ENCODE results near the gene NOP10. TPM values are rescaled to one million over a fixed set of nuclear protein-coding genes. Genes with fewer than 3 reads are reported as not detected.
"Not testable (repeated sequence)": the region's sequence is repeated elsewhere in the genome, so short reads cannot be mapped to it uniquely, and the experiment has no call there.

NOP10 gene
- 100 to 1,000 TPM in 1 of 2 donors, 10 to 100 TPM in 1; 95.6 to 105 TPM for total RNA-seq
- polyA plus RNA-seq: 100 to 1,000 TPM; 167 to 284 TPM
- long read RNA-seq, donor 1, transcript NOP10-201 (2 exons, 554 nt): major isoform, 16 of 16 reads
- long read RNA-seq, donor 1, partial matches to known transcripts: 0 of 16 reads
- long read RNA-seq, donor 1, other reads (novel, unspliced or antisense): 0 of 16 reads
- long read RNA-seq, donor 2, transcript NOP10-201 (2 exons, 554 nt): major isoform, 25 of 25 reads
- long read RNA-seq, donor 2, partial matches to known transcripts: 0 of 25 reads
- long read RNA-seq, donor 2, other reads (novel, unspliced or antisense): 0 of 25 reads

DNA sequence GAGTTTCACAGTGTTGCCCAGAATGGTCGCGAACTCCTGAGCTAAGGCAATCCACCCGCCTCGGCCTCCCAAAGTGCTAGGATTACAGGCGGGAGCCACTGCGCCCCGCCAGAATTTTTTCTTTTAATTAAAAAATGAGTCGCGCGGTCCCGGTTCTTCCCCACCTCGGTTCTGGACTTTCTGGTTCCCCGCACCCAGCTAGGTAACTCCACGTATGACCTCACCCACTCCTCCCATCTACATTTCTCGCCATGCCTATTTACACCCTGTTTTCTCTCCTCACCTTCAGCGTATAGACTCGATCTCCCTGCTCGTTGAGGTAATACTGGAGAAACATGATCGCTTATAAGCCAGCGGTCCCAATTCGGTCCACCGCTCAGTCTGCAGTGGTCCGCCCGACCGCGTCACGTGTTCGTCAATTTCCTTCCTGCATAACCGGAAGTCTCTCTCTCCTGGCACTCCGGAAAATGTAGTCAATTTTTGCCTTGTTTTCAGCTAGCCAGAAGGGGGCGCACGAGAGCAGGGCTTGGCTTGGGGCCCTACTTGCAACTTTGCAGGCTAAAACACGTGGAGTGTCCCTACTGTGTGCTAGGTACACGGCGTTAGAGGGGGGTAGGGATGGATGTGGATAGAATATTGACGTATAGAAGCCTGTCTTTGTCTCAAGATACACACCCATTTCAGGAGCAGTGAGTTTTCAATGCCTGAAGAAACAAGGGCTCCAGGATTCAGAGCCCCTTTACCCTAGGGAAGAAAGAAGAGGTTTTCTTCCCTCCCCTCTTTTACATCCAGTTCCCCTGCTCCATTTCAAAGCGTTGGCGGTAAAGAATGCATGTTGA lies at the start of gene NOP10, which contains the start of gene NUTM1:
NOP10 (minus strand) TSS at position 400 of the 839 bp plus-strand sequence; CDS start at position 337, 63 bp downstream.
NUTM1 (plus strand) TSS at position 579 of the 839 bp plus-strand sequence. CDS start 382 bp downstream, outside the sequence.
- intact Hi-C loops (cut with DNase I): loop anchor here in 1 of 2 donors (2.0 to 10.0 kb wide), 3 partner anchors 24 to 242 kb away; partner anchors contain the start of genes GOLGA8B and LPCAT4
- no peaks in the 10 kb centered on the region for H3K27me3 ChIP-seq (ENCODE audit: control insufficient read depth in 1 of 2, insufficient read depth in 2 of 2, low read length in 1 of 2)
- H3K27ac ChIP-seq (ENCODE audit: low read depth in 1 of 2, low read length in 2 of 2): peak within 1 kb of the TSS in 1 of 2 donors; percentile 50
- H3K36me3 ChIP-seq (ENCODE audit: control insufficient read depth in 1 of 2, insufficient read depth in 2 of 2, low read length in 1 of 2): peaks cover 0 to 1% of the 10 kb centered on the region in 2 donors
- H3K4me1 ChIP-seq (ENCODE audit: control insufficient read depth in 1 of 2, insufficient read depth in 2 of 2, low read length in 2 of 2): no peaks in the 10 kb centered on the region
- WGBS, 2 donors: 1% methylated on average over 38 of the region's 38 CpGs
- DNase-seq (peak; percentile 94 to 97), ATAC-seq (ENCODE audit: low FRiP score) (peak; percentile 96)
- H3K9me3 ChIP-seq (ENCODE audit: control insufficient read depth, low read length): no peaks in the 10 kb centered on the region
- peak within 1 kb of the TSS; percentile 64 to 78 for H3K4me3 ChIP-seq (ENCODE audit: low read length in 2 of 2)

DNA sequence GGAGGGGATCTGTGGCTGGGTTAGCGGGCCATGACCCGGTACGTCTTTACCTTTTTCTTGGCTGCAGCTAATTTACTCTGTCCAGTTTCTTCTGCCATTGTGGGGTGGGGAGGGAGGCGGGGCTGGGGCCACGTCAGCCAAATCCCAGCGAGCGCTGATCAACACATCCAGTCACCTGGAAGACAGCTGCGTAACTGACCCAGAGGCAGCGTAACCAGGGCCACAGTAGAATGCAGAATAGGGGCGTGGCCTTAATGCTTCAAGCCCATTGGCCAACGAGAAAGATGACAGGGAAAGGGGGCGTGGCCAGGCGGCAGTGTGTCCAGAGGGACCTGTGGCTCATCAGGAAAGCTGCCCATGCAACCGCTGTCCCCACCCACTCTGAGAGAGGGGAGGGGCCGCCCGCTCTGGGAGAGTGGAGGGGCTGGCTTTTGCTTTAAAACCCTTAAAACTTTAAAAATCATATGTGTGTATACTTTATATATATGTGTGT lies 46.7 kb upstream of the NOP10 start:
- WGBS, 2 donors: no CpG with 5 or more reads among the region's 16 CpGs
- intact Hi-C loops (cut with DNase I); H3K27me3 ChIP-seq (ENCODE audit: control insufficient read depth in 1 of 2, insufficient read depth in 2 of 2, low read length in 1 of 2); H3K27ac ChIP-seq (ENCODE audit: low read depth in 1 of 2, low read length in 2 of 2); H3K4me1 ChIP-seq (ENCODE audit: control insufficient read depth in 1 of 2, insufficient read depth in 2 of 2, low read length in 2 of 2); H3K9me3 ChIP-seq (ENCODE audit: control insufficient read depth, low read length); H3K4me3 ChIP-seq (ENCODE audit: low read length in 2 of 2); ATAC-seq (ENCODE audit: low FRiP score); DNase-seq; H3K36me3 ChIP-seq (ENCODE audit: control insufficient read depth in 1 of 2, insufficient read depth in 2 of 2, low read length in 1 of 2): not testable (repeated sequence)

DNA sequence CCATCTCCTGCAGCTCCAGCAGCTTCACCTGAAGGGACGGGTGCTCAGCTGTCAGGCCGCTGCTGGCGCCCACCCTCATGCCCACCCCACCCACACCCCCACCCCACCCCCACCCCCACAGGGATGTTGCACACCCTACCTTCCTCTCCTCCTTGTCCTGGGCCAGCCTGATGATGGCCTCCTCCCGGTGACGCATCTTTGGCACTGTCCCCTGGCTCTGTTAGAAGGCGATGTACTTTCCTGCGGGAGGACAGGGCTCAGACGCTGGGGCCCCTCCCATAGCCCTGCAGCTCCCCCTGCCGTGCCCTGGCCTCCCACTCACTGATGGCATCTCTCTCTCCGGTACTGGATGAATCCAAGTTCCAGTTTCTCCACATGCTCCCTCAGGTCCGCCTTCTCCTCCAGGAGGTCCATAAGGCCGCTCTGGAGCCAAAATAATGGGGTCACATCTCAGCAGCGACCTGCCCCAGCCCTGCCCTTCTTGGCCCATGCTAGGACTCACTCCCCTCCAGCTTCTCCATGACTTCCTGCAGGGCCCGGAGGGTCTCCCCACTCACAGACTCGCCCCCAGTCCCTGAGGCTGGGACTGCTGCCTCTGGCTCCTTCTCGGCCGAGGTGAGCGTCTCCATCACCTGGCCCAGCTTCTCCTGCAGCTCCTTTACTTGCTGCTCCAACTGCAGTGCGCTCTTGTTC lies 39.0 kb upstream of the NOP10 start:
- H3K27ac ChIP-seq (ENCODE audit: low read depth in 1 of 2, low read length in 2 of 2); H3K9me3 ChIP-seq (ENCODE audit: control insufficient read depth, low read length); H3K36me3 ChIP-seq (ENCODE audit: control insufficient read depth in 1 of 2, insufficient read depth in 2 of 2, low read length in 1 of 2); H3K4me3 ChIP-seq (ENCODE audit: low read length in 2 of 2); H3K27me3 ChIP-seq (ENCODE audit: control insufficient read depth in 1 of 2, insufficient read depth in 2 of 2, low read length in 1 of 2); ATAC-seq (ENCODE audit: low FRiP score); H3K4me1 ChIP-seq (ENCODE audit: control insufficient read depth in 1 of 2, insufficient read depth in 2 of 2, low read length in 2 of 2); intact Hi-C loops (cut with DNase I); DNase-seq: not testable (repeated sequence)
- WGBS, 2 donors: no CpG with 5 or more reads among the region's 19 CpGs

- H3K4me3 ChIP-seq (ENCODE audit: low read length in 2 of 2); H3K4me1 ChIP-seq (ENCODE audit: control insufficient read depth in 1 of 2, insufficient read depth in 2 of 2, low read length in 2 of 2); H3K27ac ChIP-seq (ENCODE audit: low read depth in 1 of 2, low read length in 2 of 2); H3K9me3 ChIP-seq (ENCODE audit: control insufficient read depth, low read length); intact Hi-C loops (cut with DNase I); ATAC-seq (ENCODE audit: low FRiP score); H3K36me3 ChIP-seq (ENCODE audit: control insufficient read depth in 1 of 2, insufficient read depth in 2 of 2, low read length in 1 of 2); H3K27me3 ChIP-seq (ENCODE audit: control insufficient read depth in 1 of 2, insufficient read depth in 2 of 2, low read length in 1 of 2); DNase-seq: not testable (repeated sequence)
- 62 to 74% methylated on average over 4 of the region's 4 CpGs for WGBS, 2 donors
Observed at GRCh38 chr15:34380491-34380890, 37.6 kb upstream of the NOP10 start.

DNA sequence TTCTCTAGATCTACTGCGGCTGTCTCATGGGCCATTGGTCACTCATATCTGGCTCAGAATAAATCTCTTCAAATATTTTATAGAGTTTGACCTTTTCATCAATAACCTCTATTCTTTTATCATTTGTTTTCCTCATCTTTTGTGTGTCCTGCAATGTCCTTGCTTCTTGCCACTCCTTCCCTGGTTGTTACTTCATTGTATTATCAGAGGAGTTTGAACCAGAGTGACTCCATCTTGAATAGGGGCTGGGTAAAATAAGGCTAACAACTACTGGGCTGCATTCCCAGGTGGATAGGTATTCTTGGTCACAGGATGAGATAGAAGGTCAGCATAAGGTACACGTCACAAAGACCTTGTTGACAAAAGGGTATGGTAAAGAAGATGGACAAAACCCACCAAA lies 33.9 kb upstream of the NOP10 start:
- ATAC-seq (ENCODE audit: low FRiP score): no peak

GRCh38 chr15:34375541-34375940 lies 32.6 kb upstream of the NOP10 start:
- H3K9me3 ChIP-seq (ENCODE audit: control insufficient read depth, low read length); DNase-seq; H3K4me1 ChIP-seq (ENCODE audit: control insufficient read depth in 1 of 2, insufficient read depth in 2 of 2, low read length in 2 of 2); H3K36me3 ChIP-seq (ENCODE audit: control insufficient read depth in 1 of 2, insufficient read depth in 2 of 2, low read length in 1 of 2); H3K27ac ChIP-seq (ENCODE audit: low read depth in 1 of 2, low read length in 2 of 2); H3K27me3 ChIP-seq (ENCODE audit: control insufficient read depth in 1 of 2, insufficient read depth in 2 of 2, low read length in 1 of 2); intact Hi-C loops (cut with DNase I); H3K4me3 ChIP-seq (ENCODE audit: low read length in 2 of 2); ATAC-seq (ENCODE audit: low FRiP score): not testable (repeated sequence)
- WGBS, 2 donors: 95 to 97% methylated on average over 2 of the region's 2 CpGs

More for the DNA sequence above, 33.9 kb upstream of the NOP10 start:
- no peaks in the 10 kb centered on the region for H3K27me3 ChIP-seq (ENCODE audit: control insufficient read depth in 1 of 2, insufficient read depth in 2 of 2, low read length in 1 of 2)
- no peak overlapping the region for H3K4me3 ChIP-seq (ENCODE audit: low read length in 2 of 2)
- H3K36me3 ChIP-seq (ENCODE audit: control insufficient read depth in 1 of 2, insufficient read depth in 2 of 2, low read length in 1 of 2): no peaks in the 10 kb centered on the region
- intact Hi-C loops (cut with DNase I): no loop called here
- no peaks in the 10 kb centered on the region for H3K9me3 ChIP-seq (ENCODE audit: control insufficient read depth, low read length)
- no peaks in the 10 kb centered on the region for H3K4me1 ChIP-seq (ENCODE audit: control insufficient read depth in 1 of 2, insufficient read depth in 2 of 2, low read length in 2 of 2)
- 96 to 100% methylated on average over 2 of the region's 2 CpGs for WGBS, 2 donors
- DNase-seq: no peak
- no peak overlapping the region for H3K27ac ChIP-seq (ENCODE audit: low read depth in 1 of 2, low read length in 2 of 2)

DNA sequence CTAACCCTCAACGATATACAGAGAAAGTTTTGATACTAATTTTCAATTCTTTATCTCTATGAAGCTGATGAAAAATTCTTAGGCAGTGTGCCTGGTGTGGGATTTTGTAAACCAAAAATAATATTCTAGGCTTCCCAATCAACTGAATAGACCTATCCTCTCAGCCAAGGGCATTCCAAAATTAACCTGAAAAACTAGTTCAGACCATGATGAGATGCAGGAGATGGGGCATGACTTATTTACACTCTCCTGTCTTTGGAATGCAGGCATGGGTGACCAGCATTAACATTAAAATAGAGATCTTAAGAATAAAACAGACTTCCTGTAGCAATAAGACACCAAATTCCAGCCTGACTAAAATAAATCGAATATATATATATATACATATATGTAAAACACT lies 31.9 kb upstream of the NOP10 start:
- intact Hi-C loops (cut with DNase I): no loop called here
- Histone ChIP-seq H3K27me3 (ENCODE audit: control insufficient read depth in 1 of 2, insufficient read depth in 2 of 2, low read length in 1 of 2) (no peaks in the 10 kb centered on the region), H3K36me3 (ENCODE audit: control insufficient read depth in 1 of 2, insufficient read depth in 2 of 2, low read length in 1 of 2) (no peaks in the 10 kb centered on the region), H3K9me3 (ENCODE audit: control insufficient read depth, low read length) (no peaks in the 10 kb centered on the region), H3K27ac (ENCODE audit: low read depth in 1 of 2, low read length in 2 of 2) (no peak overlapping the region), H3K4me3 (ENCODE audit: low read length in 2 of 2) (no peak overlapping the region), H3K4me1 (ENCODE audit: control insufficient read depth in 1 of 2, insufficient read depth in 2 of 2, low read length in 2 of 2) (no peaks in the 10 kb centered on the region)
- ATAC-seq (ENCODE audit: low FRiP score) (no peak), DNase-seq (no peak)
- WGBS, 2 donors: 44 to 60% methylated on average over 2 of the region's 2 CpGs

DNA sequence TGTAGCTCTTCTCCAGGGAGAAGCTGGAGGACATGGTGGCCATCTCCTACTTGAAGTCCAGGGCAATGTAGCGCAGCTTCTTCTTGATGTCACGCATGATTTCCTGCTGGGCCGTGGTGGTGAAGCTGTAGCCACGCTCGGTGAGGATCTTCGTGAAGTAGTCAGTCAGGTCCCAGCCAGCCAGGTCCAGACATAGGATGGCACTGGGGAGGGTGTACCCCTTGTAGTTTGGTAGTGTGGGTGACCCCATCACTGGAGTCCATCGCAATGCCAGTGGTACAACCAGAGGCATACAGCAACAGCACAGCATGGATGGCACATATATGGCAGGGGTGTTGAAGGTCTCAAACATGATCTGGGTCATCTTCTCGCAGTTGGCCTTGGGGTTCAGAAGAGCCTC lies 31.0 kb upstream of the NOP10 start:
- intact Hi-C loops (cut with DNase I): no loop called here
- no peaks in the 10 kb centered on the region for H3K4me1 ChIP-seq (ENCODE audit: control insufficient read depth in 1 of 2, insufficient read depth in 2 of 2, low read length in 2 of 2)
- no peak overlapping the region for H3K27ac ChIP-seq (ENCODE audit: low read depth in 1 of 2, low read length in 2 of 2)
- H3K9me3 ChIP-seq (ENCODE audit: control insufficient read depth, low read length): no peaks in the 10 kb centered on the region
- WGBS, 2 donors: 89 to 98% methylated on average over 8 of the region's 8 CpGs
- no peaks in the 10 kb centered on the region for H3K36me3 ChIP-seq (ENCODE audit: control insufficient read depth in 1 of 2, insufficient read depth in 2 of 2, low read length in 1 of 2)
- no peak overlapping the region for H3K4me3 ChIP-seq (ENCODE audit: low read length in 2 of 2)
- H3K27me3 ChIP-seq (ENCODE audit: control insufficient read depth in 1 of 2, insufficient read depth in 2 of 2, low read length in 1 of 2): no peaks in the 10 kb centered on the region
- DNase-seq (no peak), ATAC-seq (ENCODE audit: low FRiP score) (no peak)

Data from aorta (tissue), 5 donors.